A673 (cell line): ENCODE measurements around the gene ALPK3. TPM values are rescaled to one million over a fixed set of nuclear protein-coding genes. Genes with fewer than 3 reads are reported as not detected.

Source experiments
- BruUV-seq: library from RNA; stranded (reverse); fragments of 400-500 nt; replicated peaks from 2 replicates; lab custom pipeline; 2021; lab: Mats Ljungman, UMichigan
- CTCF ChIA-PET: fragments of 300-600 bp; sonication (Branson Sonifier 250); formaldehyde crosslinking; loops from one replicate; lab custom pipeline; 2022; ENCODE audit warnings: antibody characterized with exemption; lab: Charles Lee
- POLR2A ChIA-PET: fragments of 300-600 bp; sonication (Branson Sonifier 250); formaldehyde crosslinking; loops from one replicate; lab custom pipeline; 2022; ENCODE audit warnings: antibody characterized with exemption; ENCODE audit not compliant: low non-redundant PET; lab: Charles Lee
- DNase-seq: peaks from one replicate; pipeline ENCODE4 v3.0.0-alpha.2; 2015; ENCODE audit warnings: low spot score
- H3K27ac ChIP-seq: fragments of 200-600 bp; sonication (generic); 2 replicates; pipeline ENCODE4 v1.5.1; 2016; ENCODE audit warnings: mixed run types, low read depth, mild to moderate bottlenecking, mixed read lengths, antibody characterized with exemption, low read length; ENCODE audit not compliant: poor library complexity, severe bottlenecking
- H3K27me3 ChIP-seq: fragments of 200-600 bp; sonication (generic); replicated peaks from 2 replicates; pipeline ENCODE4 v1.6.1; 2017; ENCODE audit warnings: mixed run types, low read depth, mild to moderate bottlenecking, mixed read lengths, antibody characterized with exemption, low read length; ENCODE audit not compliant: insufficient read depth, poor library complexity
- H3K36me3 ChIP-seq: fragments of 200-600 bp; sonication (generic); 2 replicates; pipeline ENCODE4 v1.6.1; 2016; ENCODE audit warnings: mixed run types, mild to moderate bottlenecking, mixed read lengths, antibody characterized with exemption, low read length; ENCODE audit not compliant: insufficient read depth, poor library complexity, severe bottlenecking
- H3K4me1 ChIP-seq: fragments of 200-600 bp; sonication (generic); 2 replicates; pipeline ENCODE4 v1.6.1; 2017; ENCODE audit warnings: mixed run types, mild to moderate bottlenecking, mixed read lengths, antibody characterized with exemption, low read length; ENCODE audit not compliant: insufficient read depth, poor library complexity, severe bottlenecking
- H3K4me3 ChIP-seq: fragments of 200-600 bp; sonication (generic); 2 replicates; pipeline ENCODE4 v1.5.1; 2016; ENCODE audit warnings: low read depth, mixed run types, mild to moderate bottlenecking, mixed read lengths, low read length; ENCODE audit not compliant: poor library complexity, severe bottlenecking
- H3K9me3 ChIP-seq: fragments of 200-600 bp; sonication (generic); 2 replicates; pipeline ENCODE4 v1.6.1; 2016; ENCODE audit warnings: mixed run types, low read depth, mild to moderate bottlenecking, mixed read lengths, antibody characterized with exemption, low read length; ENCODE audit not compliant: poor library complexity, severe bottlenecking
- CTCF ChIP-seq: fragments of 300-800, 200-600 bp; sonication (generic); conservative IDR thresholded peaks from 2 replicates; pipeline ENCODE4 v1.5.1; 2017; ENCODE audit warnings: low read depth, mild to moderate bottlenecking, antibody characterized with exemption, low read length, moderate library complexity, mixed read lengths
- EZH2 ChIP-seq: fragments of 200-600 bp; sonication (generic); IDR thresholded peaks from 2 replicates; pipeline ENCODE4 v1.6.1; 2017; ENCODE audit warnings: borderline replicate concordance, low read depth, mild to moderate bottlenecking, mixed read lengths, antibody characterized with exemption, low read length; ENCODE audit not compliant: poor library complexity, severe bottlenecking
- intact Hi-C: fragments of 100-400 bp; cut with micrococcal nuclease; formaldehyde crosslinking; loops from one replicate; pipeline ENCODE4 v1.10.0; 2022; ENCODE audit not compliant: unreplicated experiment
- total RNA-seq: library from RNA; stranded (reverse); gene quantifications from 2 replicates; pipeline ENCODE4 v1.2.3, GENCODE V29; 2021

Gene ALPK3
- total RNA-seq, 1 experiment from 2014 or later: 0.67 TPM

GRCh38 chr15:84846269-84846668, 29.1 kb downstream of the ALPK3 start:
- no peaks in the 10 kb centered on the region for H3K36me3 ChIP-seq
- TF ChIP-seq CTCF (no peak), EZH2 (no peak)
- H3K27me3 ChIP-seq: no peaks in the 10 kb centered on the region
- H3K4me1 ChIP-seq: no peaks in the 10 kb centered on the region
- no TSS peak for BruUV-seq
- no peak for DNase-seq
- ChIA-PET CTCF (no interaction called here), POLR2A (no interaction called here)
- no peak overlapping the region for H3K27ac ChIP-seq
- intact Hi-C loops: loop anchor here (10.0 kb wide), 1 partner anchor 199 kb away; no protein-coding TSS in a partner anchor
- peaks cover 12% of the 10 kb centered on the region for H3K9me3 ChIP-seq
- H3K4me3 ChIP-seq: no peak overlapping the region

- intact Hi-C loops: loop anchor here (10.0 kb wide), 1 partner anchor 197 kb away; no protein-coding TSS in a partner anchor
- peaks cover 12% of the 10 kb centered on the region for H3K9me3 ChIP-seq
- ChIA-PET POLR2A (no interaction called here), CTCF (no interaction called here)
- TF ChIP-seq CTCF (no peak), EZH2 (no peak)
- DNase-seq: no peak
- no peak overlapping the region for H3K4me3 ChIP-seq
- H3K36me3 ChIP-seq: no peaks in the 10 kb centered on the region
- no TSS peak for BruUV-seq
- H3K4me1 ChIP-seq: no peaks in the 10 kb centered on the region
- no peak overlapping the region for H3K27ac ChIP-seq
- no peaks in the 10 kb centered on the region for H3K27me3 ChIP-seq
Observed at GRCh38 chr15:84847382-84847781, 30.2 kb downstream of the ALPK3 start.

GRCh38 chr15:84852212-84852611, 35.1 kb downstream of the ALPK3 start:
- no peak for DNase-seq
- Histone ChIP-seq H3K27me3 (no peaks in the 10 kb centered on the region), H3K4me1 (no peaks in the 10 kb centered on the region), H3K9me3 (peaks cover 5% of the 10 kb centered on the region), H3K36me3 (no peaks in the 10 kb centered on the region), H3K4me3 (no peak overlapping the region), H3K27ac (no peak overlapping the region)
- intact Hi-C loops: no loop called here
- ChIA-PET CTCF (no interaction called here), POLR2A (no interaction called here)
- BruUV-seq: no TSS peak
- no peak for TF ChIP-seq CTCF
- no peak for TF ChIP-seq EZH2
